NCI-H82 treated with DMSO at 0.1 percent for 48 hours (cell line): ENCODE data around the gene APEX2.
A peak's percentile ranks its signal among the peaks of the same experiment; 100 is the strongest.
"Not testable (repeated sequence)": the region's sequence is repeated elsewhere in the genome, so short reads cannot be mapped to it uniquely, and the experiment has no call there.

ENCODE experiments used
- DNase-seq: peaks from one replicate; lab custom pipeline; 2025; ENCODE audit not compliant: unreplicated experiment; lab: John Stamatoyannopoulos, UW

The APEX2 gene, protein sequence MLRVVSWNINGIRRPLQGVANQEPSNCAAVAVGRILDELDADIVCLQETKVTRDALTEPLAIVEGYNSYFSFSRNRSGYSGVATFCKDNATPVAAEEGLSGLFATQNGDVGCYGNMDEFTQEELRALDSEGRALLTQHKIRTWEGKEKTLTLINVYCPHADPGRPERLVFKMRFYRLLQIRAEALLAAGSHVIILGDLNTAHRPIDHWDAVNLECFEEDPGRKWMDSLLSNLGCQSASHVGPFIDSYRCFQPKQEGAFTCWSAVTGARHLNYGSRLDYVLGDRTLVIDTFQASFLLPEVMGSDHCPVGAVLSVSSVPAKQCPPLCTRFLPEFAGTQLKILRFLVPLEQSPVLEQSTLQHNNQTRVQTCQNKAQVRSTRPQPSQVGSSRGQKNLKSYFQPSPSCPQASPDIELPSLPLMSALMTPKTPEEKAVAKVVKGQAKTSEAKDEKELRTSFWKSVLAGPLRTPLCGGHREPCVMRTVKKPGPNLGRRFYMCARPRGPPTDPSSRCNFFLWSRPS

DNA sequence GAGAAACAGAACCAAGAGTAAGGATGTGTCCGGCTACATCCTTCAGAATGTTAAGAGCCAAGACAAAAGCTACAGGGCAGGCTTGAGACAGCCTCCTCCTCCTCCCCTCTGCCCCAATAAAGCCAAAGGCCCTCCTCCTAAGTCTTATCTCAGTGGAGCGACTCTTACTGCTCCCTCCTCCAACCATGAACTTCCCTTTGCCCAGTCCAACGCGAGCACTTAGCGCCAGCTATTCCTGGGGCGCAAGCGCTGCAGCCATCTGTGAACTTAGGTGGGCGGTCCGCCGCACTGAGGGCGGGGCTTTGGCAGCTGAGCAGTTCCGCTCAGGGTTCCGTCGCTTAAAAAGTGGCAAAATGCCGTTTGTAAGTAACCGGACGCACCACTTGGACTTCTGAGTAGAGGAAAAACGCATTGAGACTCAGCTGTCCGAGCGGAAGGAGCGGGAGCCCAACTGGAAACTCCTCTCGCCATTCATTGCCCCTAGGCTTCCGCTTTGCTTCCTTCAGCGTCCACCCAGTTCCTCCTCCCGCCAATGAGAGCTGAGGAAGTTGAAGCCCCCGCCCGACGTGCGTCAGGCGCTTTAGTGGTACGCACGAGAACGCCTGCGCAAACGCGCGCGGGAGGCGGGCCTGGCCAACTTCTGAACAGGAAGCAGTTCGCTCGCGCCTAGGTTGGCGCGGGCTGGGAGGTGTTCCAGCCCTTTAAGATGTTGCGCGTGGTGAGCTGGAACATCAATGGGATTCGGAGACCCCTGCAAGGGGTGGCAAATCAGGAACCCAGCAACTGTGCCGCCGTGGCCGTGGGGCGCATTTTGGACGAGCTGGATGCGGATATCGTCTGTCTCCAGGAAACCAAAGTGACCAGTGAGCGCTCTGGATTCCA is at the start of gene APEX2:
Gene APEX2, plus strand, starts transcription at position 647 of the 882 bp plus-strand sequence. Its CDS starts 60 bp downstream, at position 707.
- DNase-seq, result peak; percentile 83

DNA sequence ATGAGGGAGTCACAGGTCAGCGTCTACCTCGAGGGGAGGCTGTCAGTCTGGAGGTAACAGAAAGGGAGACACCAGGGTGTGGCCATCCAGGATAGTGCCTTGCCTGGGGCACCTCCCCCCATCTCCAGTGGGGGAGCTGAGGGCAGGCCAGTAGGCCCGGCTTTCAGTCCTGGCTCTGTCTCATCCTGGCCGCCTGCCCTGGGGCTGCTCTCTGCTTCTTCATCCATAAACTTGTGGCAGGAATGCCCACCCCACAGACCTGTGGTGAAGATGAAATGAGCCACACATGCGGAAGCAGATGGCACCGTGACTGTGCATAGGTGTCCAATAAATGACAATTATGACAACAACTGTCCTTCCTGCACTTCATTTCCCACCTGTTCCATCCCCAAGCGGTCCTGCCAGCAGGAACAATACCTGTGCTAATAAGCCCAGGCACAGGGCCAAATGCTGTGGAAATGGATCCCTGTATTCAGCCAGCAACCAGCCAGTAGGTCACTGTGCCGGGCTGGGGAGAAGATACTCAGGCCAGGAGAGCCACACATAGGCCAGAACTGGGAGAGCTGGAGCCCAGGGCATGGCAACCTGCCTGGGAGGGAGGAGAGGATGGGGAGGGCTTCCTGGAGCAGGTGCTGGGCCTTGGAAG is 49.3 kb upstream of the APEX2 start:
- no peak for DNase-seq

DNA sequence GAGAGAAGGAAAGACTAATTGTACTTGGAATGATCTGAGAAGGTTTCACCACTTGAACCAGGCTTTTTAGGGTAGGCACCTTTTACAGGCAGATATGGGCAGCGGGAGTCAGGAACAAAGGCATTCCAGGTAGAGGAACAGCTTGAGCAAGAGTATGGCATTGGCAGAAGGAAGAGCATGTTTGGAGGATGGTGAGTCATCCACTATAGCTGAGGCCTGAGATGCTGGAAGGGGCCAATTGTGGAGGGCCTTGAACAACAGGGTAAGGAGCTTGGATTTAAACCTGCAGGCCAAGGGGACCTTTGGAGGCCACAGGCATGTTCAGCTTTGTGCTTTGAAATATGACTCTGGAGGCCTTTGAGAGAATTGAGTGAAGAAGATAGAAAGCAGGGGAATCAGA is 38.4 kb upstream of the APEX2 start:
- no peak for DNase-seq

DNA sequence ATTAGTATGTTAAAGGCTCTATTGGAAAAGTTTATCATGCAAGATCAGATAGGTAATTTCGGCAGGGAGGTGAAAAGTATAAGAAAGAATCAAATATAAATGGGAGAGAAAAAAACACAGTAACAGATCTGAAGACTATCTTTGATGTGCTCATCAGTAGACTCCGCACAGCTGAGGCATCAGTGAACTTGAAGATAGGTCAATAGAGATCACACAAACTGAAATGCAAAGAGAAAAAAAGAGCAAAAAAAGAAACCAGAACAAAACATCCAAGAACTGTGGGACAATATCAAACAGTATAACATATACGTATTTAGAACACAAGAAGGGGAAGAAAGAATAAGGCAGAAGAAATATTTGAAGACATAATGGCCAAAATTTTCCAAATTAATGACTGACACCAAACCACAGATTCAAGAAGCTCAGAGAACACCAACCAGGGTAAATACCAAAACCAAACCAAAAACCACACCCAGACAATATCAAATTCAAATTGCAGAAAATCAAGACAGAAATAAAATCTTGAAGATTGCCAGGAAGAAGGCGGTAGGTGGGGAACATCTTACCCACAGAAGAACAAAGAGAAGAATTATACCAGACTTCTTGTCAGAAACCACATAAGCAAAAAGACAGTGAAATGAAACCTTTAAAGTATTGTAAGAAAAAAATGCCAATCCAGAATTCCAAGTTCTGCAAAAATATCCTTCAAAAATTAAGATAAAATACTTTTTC is 35.2 kb upstream of the APEX2 start:
- DNase-seq, result no peak

DNA sequence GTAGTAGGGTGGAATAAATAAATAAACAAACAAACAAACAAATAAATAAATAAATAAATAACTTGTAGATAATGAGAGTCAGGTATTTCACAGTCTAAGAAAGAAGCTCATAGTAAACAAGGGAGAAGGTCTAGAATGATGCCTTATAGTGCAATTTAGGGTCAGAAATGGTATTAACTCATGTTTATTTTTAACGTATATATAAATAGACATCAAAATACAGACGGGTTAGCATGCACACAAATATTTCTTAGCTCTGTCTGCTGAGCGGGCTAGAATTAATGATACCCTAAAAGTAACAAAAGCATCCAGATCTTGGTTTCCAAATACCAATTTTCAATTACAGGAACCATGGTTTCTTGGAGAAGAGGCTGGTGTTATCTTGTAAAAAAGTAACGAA is 22.8 kb upstream of the APEX2 start:
- DNase-seq, result no peak

DNA sequence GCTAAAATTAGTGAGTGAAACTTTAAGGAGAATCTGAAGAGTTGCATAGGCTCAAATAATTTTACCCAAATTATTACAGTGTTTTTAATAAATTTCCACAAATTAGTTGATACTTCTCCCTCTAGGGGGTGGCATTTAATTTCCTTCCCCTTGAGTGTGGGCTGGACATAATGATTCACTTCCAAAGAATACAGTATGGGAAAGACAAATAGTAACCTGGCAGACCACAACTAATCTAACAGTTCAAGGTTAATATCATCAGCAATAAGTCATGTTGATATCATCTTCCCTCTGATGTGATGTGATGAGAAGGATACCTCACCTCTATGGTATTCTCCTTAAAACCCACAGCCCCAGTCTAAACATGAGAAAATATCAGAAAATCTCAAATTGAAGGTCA is 21.7 kb upstream of the APEX2 start:
- DNase-seq, result no peak

DNA sequence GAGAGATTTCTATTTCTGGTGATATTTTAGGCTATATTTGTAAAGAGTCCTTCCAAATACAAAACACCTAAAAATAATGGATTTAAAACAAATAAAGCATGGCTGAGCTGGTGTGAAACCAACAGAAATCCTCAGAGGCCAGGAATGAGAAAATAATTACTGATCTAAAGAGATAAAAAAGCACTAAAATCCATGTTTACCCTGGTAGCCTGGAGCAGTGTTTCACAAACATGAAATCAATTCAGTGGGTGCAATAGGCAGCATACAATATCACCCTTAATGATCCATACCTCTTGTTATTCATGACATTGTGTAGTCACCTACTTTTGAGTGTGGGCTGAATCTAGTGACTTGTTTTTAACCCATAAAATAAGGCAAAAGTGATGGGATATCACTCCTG is 20.7 kb upstream of the APEX2 start:
- DNase-seq, result no peak

DNA sequence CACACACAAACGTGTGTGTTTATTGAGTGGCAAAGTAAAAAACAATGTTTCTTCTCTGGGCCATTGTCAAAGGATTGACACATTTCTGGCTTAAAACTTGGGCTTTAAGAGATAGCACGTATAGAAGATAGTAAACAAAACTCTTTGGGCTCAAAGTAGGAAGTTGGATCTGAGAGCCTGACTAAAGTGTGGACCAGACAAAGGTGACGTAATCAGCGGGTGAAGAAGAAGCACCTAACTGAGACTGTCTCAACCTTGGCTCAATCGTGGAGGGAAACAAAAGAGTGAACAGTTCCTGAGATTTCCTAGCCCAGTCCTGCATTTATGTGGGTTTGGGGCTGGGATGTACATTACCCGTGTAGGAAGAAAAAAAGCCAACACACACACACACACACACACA is 19.8 kb upstream of the APEX2 start:
- DNase-seq, result no peak

DNA sequence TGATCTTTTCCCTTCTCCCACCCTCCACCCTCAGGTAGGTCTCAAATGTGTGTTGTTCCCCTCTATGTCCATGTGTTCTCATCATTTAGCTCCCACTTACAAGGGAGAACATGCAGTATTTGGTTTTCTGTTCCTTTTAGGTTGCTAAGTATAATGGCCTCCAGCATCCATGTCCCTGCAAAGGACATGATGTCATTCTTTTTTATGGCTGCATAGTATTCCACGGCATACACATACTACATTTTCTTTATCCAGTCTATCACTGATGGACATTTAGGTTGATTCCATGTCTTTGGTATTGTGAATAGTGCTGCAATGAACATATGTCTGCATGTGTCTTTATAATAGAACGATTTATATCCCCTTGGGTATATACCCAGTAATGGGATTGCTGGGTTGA is 16.9 kb upstream of the APEX2 start:
- not testable (repeated sequence) for DNase-seq

DNA sequence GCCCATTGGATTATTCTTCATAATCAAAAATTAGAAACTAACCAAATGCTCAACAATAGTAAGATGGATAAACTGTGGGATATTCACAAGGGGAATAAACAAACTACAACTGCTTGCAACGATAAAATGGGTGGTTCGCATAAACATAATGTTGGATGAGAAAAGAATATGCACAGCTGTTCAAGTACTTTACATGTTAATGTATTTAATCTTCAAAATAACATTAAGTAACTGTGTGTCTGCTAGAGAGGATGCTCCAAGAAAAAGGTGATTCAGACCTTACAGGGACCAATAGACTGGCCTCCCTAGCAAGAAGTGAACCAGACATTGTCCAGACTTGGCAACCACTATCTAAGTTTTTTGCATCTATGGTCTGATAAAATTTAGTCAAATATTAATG is 8.5 kb upstream of the APEX2 start:
- DNase-seq, result no peak

DNA sequence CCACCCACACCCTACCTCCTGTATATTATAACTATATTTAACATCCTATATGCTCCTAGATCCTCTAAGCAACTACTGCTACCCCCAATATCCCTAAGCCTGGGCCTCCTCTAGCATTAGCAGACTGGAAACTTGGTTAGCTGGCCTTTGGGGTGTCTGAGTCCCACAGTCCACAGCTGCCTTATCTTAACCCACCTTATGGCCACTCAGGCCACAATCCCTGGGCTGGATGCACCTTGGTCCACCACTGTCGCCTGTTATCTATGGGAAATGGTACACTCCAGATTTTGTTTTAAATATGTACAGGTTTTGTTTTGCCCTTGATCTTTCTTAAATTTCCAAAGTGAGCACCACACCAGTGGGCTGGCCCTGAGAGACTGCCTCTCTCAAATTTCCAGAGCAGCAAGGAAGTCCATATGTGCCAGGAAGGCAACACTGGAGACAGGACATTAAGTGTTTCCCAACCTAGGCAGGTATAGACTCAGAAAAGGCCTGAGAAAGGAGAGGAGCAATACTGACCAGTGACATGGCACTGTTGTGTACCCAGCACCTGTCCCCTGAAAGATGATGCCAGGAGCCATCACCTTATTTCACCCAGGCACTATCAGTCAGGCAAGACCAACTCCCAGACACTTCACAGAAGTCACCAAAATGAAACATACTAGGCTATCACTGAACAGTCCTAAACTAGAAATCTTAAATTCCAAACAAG is 7.1 kb upstream of the APEX2 start:
- no peak for DNase-seq

DNA sequence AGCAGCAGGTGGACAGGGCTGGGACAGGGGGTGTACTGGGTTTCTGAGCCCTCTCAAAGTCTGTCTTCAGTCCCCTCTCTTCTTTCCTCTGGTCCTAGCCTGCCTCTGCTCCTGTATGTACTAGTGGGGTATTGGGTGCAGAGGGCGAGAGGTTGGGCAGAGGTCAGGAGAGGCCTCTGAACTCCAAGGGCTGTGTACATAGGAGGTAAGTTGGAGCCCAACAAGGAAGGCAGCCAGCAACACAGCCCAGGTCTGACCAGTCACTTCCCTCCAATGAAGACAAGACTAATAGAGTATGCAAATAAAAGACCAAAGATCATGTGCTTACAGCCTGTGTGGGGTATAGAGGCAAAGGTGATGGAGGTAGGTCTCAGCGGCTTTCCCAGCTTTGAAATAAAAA is 6.1 kb upstream of the APEX2 start, which contains the start of gene PFKFB1:
Gene PFKFB1, minus strand, starts transcription at position 90 of the 400 bp plus-strand sequence. CDS start 181 bp downstream, outside the sequence.
- no peak for DNase-seq

DNA sequence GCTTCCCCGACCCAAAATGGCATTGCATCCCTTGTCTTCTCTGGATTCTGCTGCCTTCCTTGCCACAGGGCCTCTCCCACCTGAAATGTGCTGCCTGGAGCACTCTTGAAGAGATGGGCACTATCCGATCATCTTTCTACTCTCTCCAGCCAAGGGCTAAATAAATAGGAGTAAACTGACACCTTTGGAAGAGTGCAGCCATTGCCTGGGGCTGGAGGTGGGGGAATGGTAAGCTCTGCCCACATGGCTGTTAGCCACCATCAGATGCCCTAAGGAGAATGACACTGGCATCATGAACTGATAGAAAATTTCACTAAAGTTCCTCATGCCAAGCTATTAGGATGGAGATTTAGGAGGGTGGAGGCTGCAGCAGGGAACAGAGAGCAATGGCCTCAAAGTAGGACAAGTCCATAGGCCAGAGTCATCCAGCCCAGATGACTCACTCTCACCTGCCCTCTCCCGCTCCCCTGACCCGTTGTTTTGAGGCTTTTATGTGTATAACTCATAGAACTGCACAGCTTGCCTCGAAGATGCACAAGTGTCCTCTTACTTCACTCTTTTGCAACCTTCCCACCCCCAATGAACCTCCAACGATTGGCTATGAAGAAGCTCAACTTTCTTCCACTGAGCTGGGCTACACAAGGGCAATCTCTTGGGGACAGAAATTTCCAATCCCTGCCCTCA is 5.4 kb upstream of the APEX2 start:
- DNase-seq, result no peak

DNA sequence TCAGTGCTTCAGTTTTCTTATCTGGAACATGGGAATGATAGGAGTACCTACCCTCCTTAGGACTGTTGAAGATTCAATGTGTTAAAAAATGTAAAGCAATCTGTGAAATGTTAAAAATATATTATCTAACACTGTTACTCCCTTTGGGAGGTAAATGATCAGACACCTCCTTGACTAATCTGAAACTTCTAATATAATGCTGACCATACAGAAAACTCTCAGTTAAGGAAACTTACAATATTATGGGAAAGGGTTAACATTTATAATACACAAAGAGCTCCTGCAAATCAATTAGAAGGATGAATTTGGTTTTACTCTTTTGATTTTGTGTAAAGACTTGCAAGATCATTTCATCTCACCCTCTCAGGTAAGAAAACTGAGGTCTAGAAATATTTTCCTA is 4.5 kb upstream of the APEX2 start:
- no peak for DNase-seq

DNA sequence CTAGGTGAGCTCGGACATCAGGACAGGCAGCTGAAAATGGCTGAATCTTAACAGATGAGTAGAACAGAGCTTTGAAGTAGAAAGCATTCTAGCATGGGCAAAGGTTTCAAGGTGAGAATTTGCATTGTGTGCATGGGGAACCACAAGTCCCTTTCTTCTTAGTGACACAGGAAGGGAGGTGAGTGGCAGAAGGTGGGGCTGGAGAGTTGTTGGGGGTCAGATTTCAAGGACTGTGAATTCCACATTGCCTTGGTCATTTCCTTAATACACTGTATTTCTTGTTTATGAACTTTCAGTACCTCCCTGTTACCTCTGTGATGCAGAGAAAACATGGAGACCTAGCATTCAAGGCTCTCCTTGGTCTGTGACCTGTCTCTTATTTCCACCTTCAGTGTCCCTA is 4.1 kb downstream of the APEX2 start:
- DNase-seq, result no peak

DNA sequence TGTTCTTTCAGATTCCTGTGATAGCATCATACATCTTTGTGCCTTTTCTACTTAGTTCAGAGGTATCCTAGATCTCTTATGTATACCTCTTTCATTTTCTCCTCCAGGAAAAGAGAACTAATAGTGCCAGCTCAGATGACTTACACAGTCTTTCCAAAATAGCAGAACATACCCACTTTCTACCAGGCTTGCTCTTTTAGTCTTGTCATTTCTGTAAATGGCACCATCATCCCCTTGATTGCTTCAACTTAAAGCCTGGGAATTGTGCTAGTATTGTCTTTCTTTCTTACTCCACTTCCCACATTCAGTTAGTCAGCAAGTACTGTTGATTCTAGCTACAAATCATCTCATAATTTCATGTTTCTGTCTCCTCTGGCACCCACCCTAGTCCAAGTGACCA is 5.1 kb downstream of the APEX2 start:
- DNase-seq, result no peak

DNA sequence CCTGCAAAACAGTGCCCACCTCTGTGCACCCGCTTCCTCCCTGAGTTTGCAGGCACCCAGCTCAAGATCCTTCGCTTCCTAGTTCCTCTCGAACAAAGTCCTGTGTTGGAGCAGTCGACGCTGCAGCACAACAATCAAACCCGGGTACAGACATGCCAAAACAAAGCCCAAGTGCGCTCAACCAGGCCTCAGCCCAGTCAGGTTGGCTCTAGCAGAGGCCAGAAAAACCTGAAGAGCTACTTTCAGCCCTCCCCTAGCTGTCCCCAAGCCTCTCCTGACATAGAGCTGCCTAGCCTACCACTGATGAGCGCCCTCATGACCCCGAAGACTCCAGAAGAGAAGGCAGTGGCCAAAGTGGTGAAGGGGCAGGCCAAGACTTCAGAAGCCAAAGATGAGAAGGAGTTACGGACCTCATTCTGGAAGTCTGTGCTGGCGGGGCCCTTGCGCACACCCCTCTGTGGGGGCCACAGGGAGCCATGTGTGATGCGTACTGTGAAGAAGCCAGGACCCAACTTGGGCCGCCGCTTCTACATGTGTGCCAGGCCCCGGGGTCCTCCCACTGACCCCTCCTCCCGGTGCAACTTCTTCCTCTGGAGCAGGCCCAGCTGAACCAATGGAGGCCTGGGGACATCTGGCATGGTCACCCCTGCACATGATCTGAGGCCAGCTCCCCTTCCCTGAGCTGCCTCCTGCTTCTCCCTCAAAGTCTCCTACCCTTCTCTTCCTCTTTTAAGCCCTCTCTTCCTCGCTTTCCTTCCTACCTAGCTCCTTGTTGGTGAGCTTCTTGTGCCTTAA is 6.9 kb downstream of the APEX2 start:
- DNase-seq, result no peak

DNA sequence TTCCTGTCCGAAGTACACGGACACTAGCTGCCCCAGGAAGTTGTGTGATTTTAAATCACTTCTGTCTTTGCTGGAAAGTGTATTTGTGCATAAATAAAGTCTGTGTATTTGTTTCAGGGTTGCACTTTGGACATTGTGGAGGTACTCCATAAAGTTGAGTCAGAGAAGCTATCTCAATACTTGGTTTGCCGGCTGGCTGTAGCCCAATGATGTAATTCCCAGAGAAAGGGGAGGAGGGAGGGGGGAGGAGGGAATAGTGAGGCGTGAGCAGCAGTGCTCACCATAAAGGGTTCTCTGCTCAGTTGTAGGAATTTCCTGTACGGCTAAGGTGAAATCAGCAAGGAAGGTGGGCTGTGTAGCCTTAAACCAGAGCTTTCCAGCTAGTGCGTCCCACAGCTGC is 7.5 kb downstream of the APEX2 start:
- DNase-seq, result no peak
